Uterus (tissue), 2 donors: ENCODE data around the gene GOLGA6L22.
"Not testable (repeated sequence)": the region's sequence is repeated elsewhere in the genome, so short reads cannot be mapped to it uniquely, and the experiment has no call there.

ENCODE experiments used
- POLR2A ChIP-seq, 2 donors: fragments of 450-650 bp; IDR thresholded peaks; one replicate each; pipeline ENCODE4 v1.6.1; 2016; ENCODE audit warnings: antibody characterized with exemption in 2 of 2, mild to moderate bottlenecking in 1 of 2, moderate library complexity in 1 of 2
- TF ChIP-seq, protein P1 (sequence below), 4 experiments: fragments of 200-600 bp in 2 of 4; fragments of 450-650 bp in 2 of 4; sonication (generic) in 2 of 4; IDR thresholded peaks; one replicate each; pipeline ENCODE4 v1.5.1; 2016 to 2019; ENCODE audit warnings: antibody characterized with exemption in 4 of 4, mild to moderate bottlenecking in 2 of 4, moderate library complexity in 1 of 4

DNA sequence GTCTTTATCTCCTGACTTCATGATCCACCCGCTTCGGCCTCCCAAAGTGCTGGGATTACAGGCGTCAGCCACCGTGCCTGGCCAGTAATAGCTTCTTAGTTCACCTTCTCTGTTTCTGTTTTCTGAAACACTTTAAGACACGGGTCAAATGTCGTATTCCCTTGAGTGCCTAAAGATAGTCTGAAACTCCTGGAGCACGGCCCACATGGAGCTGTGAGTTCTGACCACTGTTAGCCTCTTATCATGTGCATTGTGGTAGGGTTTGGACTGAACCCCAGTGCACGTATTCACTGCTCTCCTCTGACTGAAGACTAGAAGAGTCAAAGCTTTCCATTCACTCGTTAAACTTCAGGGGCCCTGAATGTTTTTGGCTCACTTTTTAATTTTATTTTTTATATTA lies 48.3 kb downstream of the GOLGA6L22 start:
- TF ChIP-seq, protein P1, sequence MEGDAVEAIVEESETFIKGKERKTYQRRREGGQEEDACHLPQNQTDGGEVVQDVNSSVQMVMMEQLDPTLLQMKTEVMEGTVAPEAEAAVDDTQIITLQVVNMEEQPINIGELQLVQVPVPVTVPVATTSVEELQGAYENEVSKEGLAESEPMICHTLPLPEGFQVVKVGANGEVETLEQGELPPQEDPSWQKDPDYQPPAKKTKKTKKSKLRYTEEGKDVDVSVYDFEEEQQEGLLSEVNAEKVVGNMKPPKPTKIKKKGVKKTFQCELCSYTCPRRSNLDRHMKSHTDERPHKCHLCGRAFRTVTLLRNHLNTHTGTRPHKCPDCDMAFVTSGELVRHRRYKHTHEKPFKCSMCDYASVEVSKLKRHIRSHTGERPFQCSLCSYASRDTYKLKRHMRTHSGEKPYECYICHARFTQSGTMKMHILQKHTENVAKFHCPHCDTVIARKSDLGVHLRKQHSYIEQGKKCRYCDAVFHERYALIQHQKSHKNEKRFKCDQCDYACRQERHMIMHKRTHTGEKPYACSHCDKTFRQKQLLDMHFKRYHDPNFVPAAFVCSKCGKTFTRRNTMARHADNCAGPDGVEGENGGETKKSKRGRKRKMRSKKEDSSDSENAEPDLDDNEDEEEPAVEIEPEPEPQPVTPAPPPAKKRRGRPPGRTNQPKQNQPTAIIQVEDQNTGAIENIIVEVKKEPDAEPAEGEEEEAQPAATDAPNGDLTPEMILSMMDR (IDR thresholded peaks at IDR 0.05) = not testable (repeated sequence)
- not testable (repeated sequence) for TF ChIP-seq POLR2A (IDR thresholded peaks at IDR 0.05)
